ENCODE measurements around the gene SHANK1.

The SHANK1 gene

GRCh38 chr19:50688766-50689165 is 30.8 kb downstream of the SHANK1 start:
- H3K4me3 ChIP-seq (ENCODE audit: insufficient read depth, low read length, poor library complexity, severe bottlenecking), result no peak overlapping the region
- no peak for TF ChIP-seq CTCF (IDR thresholded peaks at IDR 0.05; ENCODE audit: insufficient read depth, low read length, poor library complexity, severe bottlenecking)
- no peaks in the 10 kb centered on the region for H4K20me1 ChIP-seq (ENCODE audit: low read depth, low read length)

GRCh38 chr19:50686310-50687032 is 33.1 kb downstream of the SHANK1 start:
- Histone ChIP-seq H3F3A (ENCODE audit: insufficient read depth) (no peaks in the 10 kb centered on the region), H3K9me2 (replicated peaks; ENCODE audit: insufficient read depth, low read length) (no peaks in the 10 kb centered on the region), H3K4me2 (ENCODE audit: low read depth, low read length, poor library complexity, severe bottlenecking) (no peak overlapping the region), H3K27me3 (ENCODE audit: low read length) (no peaks in the 10 kb centered on the region; the same call in 1 of the 2 replicates), H3K27ac (ENCODE audit: low read depth, low read length) (no peak overlapping the region), H4K20me1 (ENCODE audit: low read depth, low read length) (no peaks in the 10 kb centered on the region), H2AFZ (ENCODE audit: low read depth, low read length, severe bottlenecking) (no peak overlapping the region), H3K4me3 (ENCODE audit: insufficient read depth, low read length, poor library complexity, severe bottlenecking) (no peak overlapping the region), H3K9ac (ENCODE audit: low read length) (no peak overlapping the region), H3K9me3 (ENCODE audit: insufficient read depth, low read length) (no peaks in the 10 kb centered on the region), H3K36me3 (ENCODE audit: low read length) (no peaks in the 10 kb centered on the region), H3K79me2 (ENCODE audit: insufficient read depth, low read length) (no peaks in the 10 kb centered on the region)
- TF ChIP-seq EZH2phosphoT487 (conservative IDR thresholded peaks at IDR 0.05; ENCODE audit: low read length) (no peak), CTCF (IDR thresholded peaks at IDR 0.05; ENCODE audit: insufficient read depth, low read length, poor library complexity, severe bottlenecking) (no peak)

More at GRCh38 chr19:50688766-50689165, 30.8 kb downstream of the SHANK1 start:
- no peaks in the 10 kb centered on the region for H3K36me3 ChIP-seq (ENCODE audit: low read length)
- H3K9me3 ChIP-seq (ENCODE audit: insufficient read depth, low read length), result no peaks in the 10 kb centered on the region
- no peak overlapping the region for H3K9ac ChIP-seq (ENCODE audit: low read length)
- no peaks in the 10 kb centered on the region for H3F3A ChIP-seq (ENCODE audit: insufficient read depth)
- H3K79me2 ChIP-seq (ENCODE audit: insufficient read depth, low read length), result no peaks in the 10 kb centered on the region
- no peaks in the 10 kb centered on the region for H3K27me3 ChIP-seq (ENCODE audit: low read length)
- H3K9me2 ChIP-seq (replicated peaks; ENCODE audit: insufficient read depth, low read length), result no peaks in the 10 kb centered on the region
- no peak overlapping the region for H3K27ac ChIP-seq (ENCODE audit: low read depth, low read length)
- H2AFZ ChIP-seq (ENCODE audit: low read depth, low read length, severe bottlenecking), result no peak overlapping the region
- no peak overlapping the region for H3K4me2 ChIP-seq (ENCODE audit: low read depth, low read length, poor library complexity, severe bottlenecking)

GRCh38 chr19:50679177-50680125 is 40.2 kb downstream of the SHANK1 start:
- Histone ChIP-seq H3K4me3 (ENCODE audit: insufficient read depth, low read length, poor library complexity, severe bottlenecking) (no peak overlapping the region), H3K27me3 (ENCODE audit: low read length) (no peaks in the 10 kb centered on the region; the same call in 1 of the 2 replicates), H3K9ac (ENCODE audit: low read length) (no peak overlapping the region; the same call in 1 of the 2 replicates), H4K20me1 (ENCODE audit: low read depth, low read length) (no peaks in the 10 kb centered on the region), H3K27ac (ENCODE audit: low read depth, low read length) (no peak overlapping the region), H2AFZ (ENCODE audit: low read depth, low read length, severe bottlenecking) (peak overlapping the region; percentile 45), H3K9me3 (ENCODE audit: insufficient read depth, low read length) (no peaks in the 10 kb centered on the region), H3K4me2 (ENCODE audit: low read depth, low read length, poor library complexity, severe bottlenecking) (peak overlapping the region; percentile 27), H3K36me3 (ENCODE audit: low read length) (no peaks in the 10 kb centered on the region), H3K9me2 (replicated peaks; ENCODE audit: insufficient read depth, low read length) (no peaks in the 10 kb centered on the region), H3K79me2 (ENCODE audit: insufficient read depth, low read length) (no peaks in the 10 kb centered on the region), H3F3A (ENCODE audit: insufficient read depth) (no peaks in the 10 kb centered on the region)
- TF ChIP-seq EZH2phosphoT487 (conservative IDR thresholded peaks at IDR 0.05; ENCODE audit: low read length) (no peak), CTCF (IDR thresholded peaks at IDR 0.05; ENCODE audit: insufficient read depth, low read length, poor library complexity, severe bottlenecking) (no peak)

All from SU-DHL-6 (cell line).